Naive B cell (primary cell): Measurements from ENCODE around the gene TMEM247. TPM values are rescaled to one million over a fixed set of nuclear protein-coding genes. Genes with fewer than 3 reads are reported as not detected.

Source experiments
- ATAC-seq, 2 donors: fragments of 150-1000 bp; cut with Tn5 transposase; 2 replicates each; pipeline ENCODE4 v1.10.0; 2021; ENCODE audit warnings: low read depth in 2 of 2, mild to moderate bottlenecking in 2 of 2, moderate library complexity in 2 of 2
- DNase-seq: peaks from one replicate; pipeline ENCODE4 v3.0.0; 2022
- H3K27ac Mint-ChIP-seq, 6 donors: one replicate each; pipeline ENCODE4 v1.8.0; 2020 to 2022; ENCODE audit warnings: mild to moderate bottlenecking in 6 of 6, mixed read lengths in 6 of 6, moderate library complexity in 5 of 6, inconsistent platforms in 2 of 6
- H3K27me3 Mint-ChIP-seq, 3 donors: one replicate each; pipeline ENCODE4 v1.8.0; 2021 to 2022; ENCODE audit warnings: mixed read lengths in 3 of 3, mild to moderate bottlenecking in 1 of 3
- H3K36me3 Mint-ChIP-seq, 2 donors: one replicate each; pipeline ENCODE4 v1.8.0; 2020 to 2022; ENCODE audit warnings: mixed read lengths in 2 of 2, inconsistent platforms in 1 of 2, mild to moderate bottlenecking in 1 of 2
- H3K4me1 Mint-ChIP-seq, 3 donors: one replicate each; pipeline ENCODE4 v1.8.0; 2020 to 2022; ENCODE audit warnings: mixed read lengths in 3 of 3, inconsistent platforms in 1 of 3, mild to moderate bottlenecking in 1 of 3, moderate library complexity in 1 of 3
- H3K4me3 Mint-ChIP-seq, 8 donors: one replicate each; pipeline ENCODE4 v1.8.0; 2020 to 2022; ENCODE audit warnings: mild to moderate bottlenecking in 8 of 8, mixed read lengths in 8 of 8, moderate library complexity in 8 of 8, inconsistent platforms in 2 of 8
- H3K9me3 Mint-ChIP-seq, 7 donors: one replicate each; pipeline ENCODE4 v1.8.0; 2020 to 2022; ENCODE audit warnings: mixed read lengths in 7 of 7, mild to moderate bottlenecking in 5 of 7, inconsistent platforms in 2 of 7, moderate library complexity in 1 of 7
- polyA plus RNA-seq, 6 donors: library from polyadenylated mRNA; unstranded; fragments of 300-500 nt; fragmentation: Illumina TruSeq; gene quantifications; one replicate each; pipeline ENCODE4 v1.2.3, GENCODE V29; 2021; ENCODE audit warnings: low read depth in 6 of 6

The TMEM247 gene
- polyA plus RNA-seq, 6 donors from 2014 or later, result not detected

- Mint-ChIP-seq H3K27ac (peak overlapping the region in 4 of 6 donors; percentile 61 to 94 (median 78)), H3K27me3 (no peaks in the 10 kb centered on the region), H3K9me3 (no peaks in the 10 kb centered on the region), H3K4me3 (peak overlapping the region in 6 of 8 donors; percentile 41 to 98 (median 90)), H3K36me3 (no peaks in the 10 kb centered on the region), H3K4me1 (peaks cover 14 to 15% (median 14%) of the 10 kb centered on the region in 3 donors)
- no peak for ATAC-seq
- no peak for DNase-seq
Measured at GRCh38 chr2:46498681-46499080, 19.3 kb downstream of the TMEM247 start.

GRCh38 chr2:46499392-46499785 lies 20.0 kb downstream of the TMEM247 start:
- Mint-ChIP-seq H3K4me1 (peaks cover 14 to 15% (median 14%) of the 10 kb centered on the region in 3 donors), H3K27ac (peak overlapping the region; percentile 47 to 99 (median 94)), H3K27me3 (no peaks in the 10 kb centered on the region), H3K4me3 (peak overlapping the region; percentile 86 to 98 (median 96)), H3K9me3 (no peaks in the 10 kb centered on the region), H3K36me3 (no peaks in the 10 kb centered on the region)
- DNase-seq, result no peak
- no peak for ATAC-seq

GRCh38 chr2:46500801-46501200 lies 21.4 kb downstream of the TMEM247 start:
- Mint-ChIP-seq H3K36me3 (no peaks in the 10 kb centered on the region), H3K4me3 (peak overlapping the region in 7 of 8 donors; percentile 68 to 98 (median 96)), H3K9me3 (no peaks in the 10 kb centered on the region), H3K27ac (peak overlapping the region in 5 of 6 donors; percentile 44 to 99 (median 94)), H3K4me1 (peaks cover 14 to 15% (median 14%) of the 10 kb centered on the region in 3 donors), H3K27me3 (no peaks in the 10 kb centered on the region)
- no peak for DNase-seq
- ATAC-seq, result no peak

- Mint-ChIP-seq H3K36me3 (no peaks in the 10 kb centered on the region), H3K4me1 (peaks cover 14 to 15% (median 14%) of the 10 kb centered on the region in 3 donors), H3K27me3 (no peaks in the 10 kb centered on the region), H3K27ac (no peak overlapping the region), H3K4me3 (peak overlapping the region in 1 of 8 donors; percentile 21), H3K9me3 (no peaks in the 10 kb centered on the region)
- DNase-seq (no peak), ATAC-seq (no peak)
Measured at GRCh38 chr2:46502291-46502885, 23.0 kb downstream of the TMEM247 start.

- no peaks in the 10 kb centered on the region for H3K36me3 Mint-ChIP-seq
- H3K9me3 Mint-ChIP-seq, result no peaks in the 10 kb centered on the region
- peak overlapping the region in 1 of 6 donors; percentile 20 for H3K27ac Mint-ChIP-seq
- no peak for ATAC-seq
- H3K27me3 Mint-ChIP-seq, result no peaks in the 10 kb centered on the region
- H3K4me1 Mint-ChIP-seq, result peaks cover 9 to 13% (median 11%) of the 10 kb centered on the region in 3 donors
- H3K4me3 Mint-ChIP-seq, result no peak overlapping the region
- DNase-seq, result no peak
Measured at GRCh38 chr2:46503686-46504085, 24.3 kb downstream of the TMEM247 start.

- Mint-ChIP-seq H3K27ac (peak overlapping the region in 1 of 6 donors; percentile 20), H3K4me3 (no peak overlapping the region), H3K4me1 (peaks cover 8 to 11% (median 9%) of the 10 kb centered on the region in 3 donors), H3K27me3 (no peaks in the 10 kb centered on the region), H3K36me3 (no peaks in the 10 kb centered on the region), H3K9me3 (no peaks in the 10 kb centered on the region)
- no peak for ATAC-seq
- DNase-seq, result no peak
Measured at GRCh38 chr2:46504221-46504620, 24.9 kb downstream of the TMEM247 start.

GRCh38 chr2:46504685-46505471 lies 25.5 kb downstream of the TMEM247 start:
- Mint-ChIP-seq H3K4me1 (peaks cover 5 to 6% (median 5%) of the 10 kb centered on the region in 3 donors), H3K27me3 (no peaks in the 10 kb centered on the region), H3K36me3 (no peaks in the 10 kb centered on the region), H3K9me3 (no peaks in the 10 kb centered on the region), H3K27ac (no peak overlapping the region), H3K4me3 (no peak overlapping the region)
- DNase-seq (no peak), ATAC-seq (no peak)

- Mint-ChIP-seq H3K4me3 (no peak overlapping the region), H3K9me3 (no peaks in the 10 kb centered on the region), H3K27me3 (no peaks in the 10 kb centered on the region), H3K27ac (no peak overlapping the region), H3K36me3 (no peaks in the 10 kb centered on the region), H3K4me1 (peaks cover 0 to under 1% (median 0%) of the 10 kb centered on the region in 3 donors)
- DNase-seq (no peak), ATAC-seq (no peak)
Measured at GRCh38 chr2:46505472-46505783, 26.1 kb downstream of the TMEM247 start.

GRCh38 chr2:46506131-46506706 lies 26.9 kb downstream of the TMEM247 start:
- H3K4me3 Mint-ChIP-seq, result no peak overlapping the region
- no peaks in the 10 kb centered on the region for H3K27me3 Mint-ChIP-seq
- ATAC-seq (no peak), DNase-seq (no peak)
- H3K36me3 Mint-ChIP-seq, result no peaks in the 10 kb centered on the region
- no peaks in the 10 kb centered on the region for H3K9me3 Mint-ChIP-seq
- peaks cover 0 to 4% (median 1%) of the 10 kb centered on the region in 3 donors for H3K4me1 Mint-ChIP-seq
- no peak overlapping the region for H3K27ac Mint-ChIP-seq

- ATAC-seq, result no peak
- DNase-seq, result no peak
- Mint-ChIP-seq H3K27ac (no peak overlapping the region), H3K4me1 (peaks cover 0 to 16% (median 10%) of the 10 kb centered on the region in 3 donors), H3K36me3 (no peaks in the 10 kb centered on the region), H3K4me3 (no peak overlapping the region), H3K9me3 (no peaks in the 10 kb centered on the region), H3K27me3 (no peaks in the 10 kb centered on the region)
Measured at GRCh38 chr2:46508312-46508711, 28.9 kb downstream of the TMEM247 start.

GRCh38 chr2:46508759-46509158 lies 29.4 kb downstream of the TMEM247 start:
- no peak for DNase-seq
- peaks cover 0 to 16% (median 10%) of the 10 kb centered on the region in 3 donors for H3K4me1 Mint-ChIP-seq

GRCh38 chr2:46509804-46510203 lies 30.4 kb downstream of the TMEM247 start:
- H3K4me3 Mint-ChIP-seq, result no peak overlapping the region
- peaks cover 6 to 8% of the 10 kb centered on the region in 2 donors for H3K36me3 Mint-ChIP-seq

More at GRCh38 chr2:46508759-46509158, 29.4 kb downstream of the TMEM247 start:
- peak overlapping the region in 1 of 6 donors; percentile 3 for H3K27ac Mint-ChIP-seq
- no peaks in the 10 kb centered on the region for H3K36me3 Mint-ChIP-seq
- no peak overlapping the region for H3K4me3 Mint-ChIP-seq
- H3K27me3 Mint-ChIP-seq, result no peaks in the 10 kb centered on the region
- no peak for ATAC-seq
- H3K9me3 Mint-ChIP-seq, result no peaks in the 10 kb centered on the region

GRCh38 chr2:46510598-46511177 lies 31.3 kb downstream of the TMEM247 start:
- ATAC-seq (no peak), DNase-seq (no peak)
- no peaks in the 10 kb centered on the region for H3K27me3 Mint-ChIP-seq
- H3K9me3 Mint-ChIP-seq, result peaks cover 10 to 16% (median 12%) of the 10 kb centered on the region in 7 donors
- H3K4me3 Mint-ChIP-seq, result peak overlapping the region in 1 of 8 donors; percentile 25
- H3K4me1 Mint-ChIP-seq, result peaks cover 0 to 16% (median 10%) of the 10 kb centered on the region in 3 donors
- H3K36me3 Mint-ChIP-seq, result peaks cover 14 to 17% of the 10 kb centered on the region in 2 donors
- no peak overlapping the region for H3K27ac Mint-ChIP-seq

More at GRCh38 chr2:46509804-46510203, 30.4 kb downstream of the TMEM247 start:
- no peak overlapping the region for H3K27ac Mint-ChIP-seq
- DNase-seq, result no peak
- H3K4me1 Mint-ChIP-seq, result peaks cover 0 to 16% (median 10%) of the 10 kb centered on the region in 3 donors
- ATAC-seq, result no peak
- H3K27me3 Mint-ChIP-seq, result no peaks in the 10 kb centered on the region
- H3K9me3 Mint-ChIP-seq, result peaks cover 4 to 7% (median 6%) of the 10 kb centered on the region in 7 donors
